ENCODE measurements around the gene MGST3.
"Not testable (repeated sequence)": the region's sequence is repeated elsewhere in the genome, so short reads cannot be mapped to it uniquely, and the experiment has no call there.

The MGST3 gene

DNA sequence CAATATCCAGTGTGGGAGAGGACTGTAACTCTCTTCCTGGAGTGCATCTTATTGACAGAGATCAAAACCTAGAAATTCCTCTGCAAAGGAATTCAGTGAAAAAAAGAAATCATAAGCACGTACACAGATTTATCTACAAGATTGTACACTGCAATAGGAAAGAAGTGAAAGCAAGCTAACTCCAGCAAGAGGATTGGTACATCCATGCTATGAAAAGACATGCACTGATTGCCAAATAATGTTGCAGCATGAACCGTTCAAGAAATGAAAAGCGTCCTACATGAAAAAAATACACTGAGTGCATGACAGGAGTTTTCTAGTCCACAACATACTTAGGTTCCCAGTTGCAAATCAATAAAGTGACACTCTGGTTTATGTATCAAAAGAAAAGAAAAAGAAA, 1.9 kb upstream of the MGST3 start:
- no peak for DNase-seq (ENCODE audit: low spot score)

DNA sequence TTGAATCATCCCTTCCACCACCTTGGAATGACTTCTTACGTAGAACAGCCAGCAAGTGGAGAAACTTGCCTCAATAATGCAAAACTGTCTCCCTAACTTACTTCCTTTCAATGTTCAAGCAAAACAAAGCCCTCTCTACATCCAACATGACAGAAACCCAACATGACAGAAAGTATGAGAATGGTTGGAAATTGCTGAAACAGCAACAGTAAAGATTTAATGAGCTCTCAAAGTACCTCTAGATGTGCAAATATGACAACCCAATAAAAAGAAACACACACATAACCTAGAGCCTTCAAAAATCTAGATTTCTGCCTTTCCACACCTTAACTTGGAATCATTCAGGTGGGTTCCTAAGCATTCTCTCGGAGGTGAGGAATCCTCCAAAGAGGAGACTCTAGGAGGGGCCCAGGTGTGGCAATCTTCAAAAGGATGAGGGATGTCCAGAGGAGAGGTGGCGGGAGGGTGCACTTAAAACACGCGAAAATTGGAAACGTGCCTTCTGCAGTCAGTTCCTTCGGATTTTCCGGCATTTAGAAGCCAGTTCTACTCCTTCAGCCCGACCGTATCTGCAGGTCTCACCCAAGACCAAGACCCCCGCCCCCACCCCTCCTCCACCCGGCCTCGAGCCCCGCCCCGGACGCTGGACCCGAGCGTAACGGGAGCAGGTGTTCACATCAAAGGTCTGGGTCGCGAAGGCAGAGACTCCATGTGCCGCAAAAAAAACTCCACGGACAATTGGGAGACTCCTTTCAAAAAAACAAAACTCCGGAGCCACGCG, 996 bp upstream of the MGST3 start:
- no peak for DNase-seq (ENCODE audit: low spot score)

DNA sequence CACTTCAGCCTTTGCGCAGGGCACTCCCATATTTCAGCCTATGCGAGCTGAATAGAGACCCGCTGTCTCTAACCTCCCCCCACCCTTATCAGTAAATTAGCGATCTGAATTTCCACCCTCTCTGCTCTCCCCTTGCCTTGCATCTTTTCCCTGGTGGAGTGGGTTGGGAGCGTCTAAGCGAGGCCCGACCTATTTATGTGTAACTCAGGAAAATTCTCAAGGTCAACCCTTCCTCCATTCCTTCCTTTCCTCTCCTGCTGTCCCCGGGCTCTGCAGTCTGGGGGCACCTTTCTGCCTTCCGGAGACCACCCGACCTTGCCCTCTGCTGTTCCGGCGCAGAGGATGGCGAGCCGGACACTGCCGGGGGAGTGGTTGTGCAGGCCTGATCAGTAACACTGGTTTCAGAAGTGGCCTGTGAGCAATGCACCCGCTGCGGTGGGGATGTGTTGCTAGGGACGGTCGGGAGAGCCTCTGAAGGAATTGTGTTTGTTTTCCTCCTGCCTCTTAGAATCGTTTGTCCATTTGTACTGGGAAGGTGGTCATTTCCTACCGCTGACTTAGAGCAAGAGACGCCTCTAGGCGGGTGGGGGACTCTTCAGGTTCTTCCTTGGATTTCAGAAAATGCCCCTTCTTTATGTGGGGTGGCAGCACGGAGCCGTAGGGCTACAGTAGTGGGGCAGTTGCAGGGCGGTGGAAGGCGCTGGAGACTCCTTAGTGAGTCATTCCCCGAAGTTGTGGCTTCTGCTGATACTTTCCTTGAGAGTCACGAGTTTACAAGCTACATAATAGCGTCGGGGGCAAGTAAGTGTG, 513 bp downstream of the MGST3 start:
- DNase-seq (ENCODE audit: low spot score), result peak; percentile 75

DNA sequence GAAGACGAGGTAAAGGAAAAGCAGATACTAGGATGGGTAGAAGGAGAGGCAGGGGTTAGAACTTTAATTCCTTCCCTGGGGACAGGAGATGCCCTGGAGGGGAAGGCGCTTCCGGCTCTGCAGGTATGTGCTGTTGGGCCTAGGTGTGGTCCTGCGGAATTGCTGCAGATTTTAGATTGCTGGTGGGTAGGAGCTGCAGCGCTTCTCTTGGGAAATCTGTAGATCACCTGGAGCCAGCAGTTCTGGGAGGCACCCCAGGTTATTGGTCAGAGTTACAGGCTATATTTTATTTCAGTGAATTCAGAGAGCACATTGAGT, 1.1 kb downstream of the MGST3 start:
- no peak for DNase-seq (ENCODE audit: low spot score)

DNA sequence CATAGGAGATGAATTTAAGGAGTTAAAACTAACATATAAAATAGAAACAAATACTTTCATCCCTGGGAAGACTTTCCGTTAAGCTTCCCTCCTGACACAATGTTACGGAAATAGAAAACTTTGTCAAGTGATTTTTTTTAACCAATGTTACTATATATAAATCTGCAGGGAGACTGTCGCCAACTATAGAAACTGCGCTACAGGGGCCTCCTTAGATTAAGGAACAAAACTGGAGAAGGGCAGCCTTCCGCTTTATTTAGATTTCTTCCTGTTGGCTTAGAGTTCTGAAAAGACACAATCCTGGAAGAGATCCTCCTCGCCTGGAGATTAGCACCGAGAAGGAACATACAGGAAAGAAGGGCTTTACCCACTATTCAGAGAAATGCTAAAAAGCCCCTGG, 1.5 kb downstream of the MGST3 start:
- DNase-seq (ENCODE audit: low spot score), result no peak

DNA sequence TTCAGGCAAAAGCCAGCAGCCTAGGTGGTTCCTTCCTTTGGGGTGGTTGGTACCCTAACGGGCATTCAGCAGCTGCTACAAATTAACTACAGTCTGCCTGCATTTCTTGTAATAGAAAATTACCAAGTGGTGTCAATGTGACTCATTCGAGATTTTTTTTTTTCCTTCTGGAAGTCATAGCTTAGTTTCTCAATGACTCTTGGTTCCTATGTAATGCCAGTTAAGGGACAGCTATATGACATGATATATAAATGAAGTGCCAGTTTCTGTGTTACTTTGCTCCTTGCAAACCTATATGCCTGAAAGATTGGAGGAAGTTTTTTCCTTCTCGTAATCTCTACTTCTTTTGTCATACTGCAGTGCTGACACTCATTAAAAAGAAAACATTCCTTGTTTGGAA, 2.6 kb downstream of the MGST3 start:
- DNase-seq (ENCODE audit: low spot score), result no peak

DNA sequence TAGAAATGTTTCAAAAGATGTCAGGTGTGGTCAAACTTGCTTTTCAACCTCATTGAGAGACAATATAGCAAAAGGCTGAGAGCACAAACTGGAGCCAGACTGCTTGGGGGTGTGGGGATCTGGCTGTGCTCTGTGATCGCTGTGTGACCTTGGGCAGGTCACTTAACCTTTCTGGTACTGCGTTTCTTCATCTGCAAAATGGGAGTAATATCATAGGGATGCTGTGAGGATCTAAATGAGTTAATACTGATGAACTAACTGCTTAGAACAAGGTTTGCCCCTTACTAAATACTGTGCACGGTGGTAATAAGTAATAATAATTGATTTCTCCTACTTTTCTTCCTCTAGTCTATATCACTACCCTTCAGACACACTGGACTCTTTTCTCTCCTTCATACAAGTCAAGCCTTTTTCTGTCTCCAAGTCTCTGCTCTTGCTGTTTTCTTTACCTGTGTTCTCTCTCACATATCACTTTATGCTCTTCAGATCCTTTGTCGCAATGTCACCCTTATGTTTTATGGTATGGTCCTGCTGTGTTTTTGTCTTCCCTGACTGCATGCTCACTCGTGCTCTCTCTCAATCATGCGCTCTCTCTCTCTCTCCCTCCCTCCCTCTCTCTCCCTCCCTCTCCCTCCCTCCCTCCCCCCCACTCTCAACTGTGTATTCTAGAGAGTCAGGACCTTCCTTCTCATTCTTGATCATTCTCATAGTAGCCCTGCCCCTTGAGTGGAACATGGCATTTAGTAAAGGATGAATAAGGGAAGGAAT, 3.3 kb downstream of the MGST3 start:
- DNase-seq (ENCODE audit: low spot score), result no peak

DNA sequence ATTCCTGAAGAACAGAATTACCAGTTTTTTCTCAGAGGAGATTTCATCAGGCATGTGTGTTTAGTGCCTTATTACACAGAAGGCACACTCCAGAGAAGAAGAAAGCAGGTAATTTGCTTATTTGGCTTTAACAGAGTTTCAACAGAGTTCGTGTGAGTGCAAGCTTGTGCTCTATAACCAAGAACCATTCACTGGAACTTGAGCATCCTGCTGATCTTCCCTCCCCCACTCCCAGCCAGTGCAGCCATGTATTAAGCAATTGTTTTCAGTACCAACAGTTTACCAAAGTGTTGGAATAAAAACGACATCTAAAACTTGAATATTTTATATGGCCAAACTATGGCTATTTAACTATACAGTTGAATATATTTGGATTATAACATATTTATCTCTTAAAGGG, 4.3 kb downstream of the MGST3 start:
- DNase-seq (ENCODE audit: low spot score), result no peak

DNA sequence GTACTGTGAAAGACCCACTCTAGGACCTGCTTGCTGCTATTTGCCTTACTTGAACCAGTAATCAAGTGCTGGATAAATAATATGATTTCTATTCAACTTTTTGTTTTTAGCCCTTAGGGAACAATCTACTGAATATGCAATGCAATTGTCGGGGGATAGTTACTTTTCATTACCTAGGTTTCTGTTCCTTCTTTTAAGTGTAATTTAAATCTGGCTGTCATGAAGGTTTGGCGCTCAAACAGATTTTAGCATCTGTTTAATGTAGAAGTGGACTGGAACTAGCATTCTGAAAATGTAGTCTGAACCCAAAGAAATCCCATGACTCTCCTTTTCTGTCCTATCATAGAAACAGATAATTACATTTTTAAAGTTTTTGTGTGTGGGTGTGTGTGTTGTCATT, 4.8 kb downstream of the MGST3 start:
- no peak for DNase-seq (ENCODE audit: low spot score)

DNA sequence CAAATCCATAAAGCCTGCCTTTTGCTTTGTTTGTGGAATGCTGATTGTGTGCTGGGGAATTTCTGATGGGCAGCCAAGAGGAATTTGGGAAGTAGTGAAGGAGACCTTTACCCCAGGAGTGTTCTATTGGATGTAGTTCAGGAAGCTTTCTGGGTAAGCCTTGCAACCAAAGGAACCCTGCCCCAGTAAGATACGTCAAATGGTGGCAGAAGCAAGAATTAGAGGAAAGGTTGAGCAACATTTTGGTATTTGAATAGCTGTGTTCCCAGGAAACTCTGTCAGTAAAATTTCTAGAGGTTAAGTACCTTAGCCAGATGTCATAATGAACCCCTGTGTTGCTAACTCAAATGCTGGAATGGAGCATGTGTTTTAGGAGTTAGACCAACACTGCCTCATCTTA, 6.4 kb downstream of the MGST3 start:
- DNase-seq (ENCODE audit: low spot score), result peak; percentile 32

DNA sequence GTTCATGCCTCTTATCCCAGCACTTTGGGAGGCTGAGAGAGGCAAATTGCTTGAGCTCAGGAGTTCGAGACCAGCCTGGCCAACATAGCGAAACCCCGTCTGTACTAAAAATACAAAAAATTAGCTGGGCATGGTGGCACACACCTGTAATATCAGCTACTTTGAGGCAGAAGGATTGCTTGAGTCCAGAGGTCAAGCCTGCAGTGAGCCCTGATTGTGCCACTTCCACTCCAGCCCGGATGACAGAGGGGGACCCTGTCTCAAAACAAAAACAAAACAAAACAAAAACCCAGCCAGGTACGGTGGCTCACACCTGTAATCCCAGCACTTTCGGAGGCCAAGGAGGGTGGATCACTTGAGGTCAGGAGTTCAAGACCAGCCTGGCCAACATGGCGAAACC, 7.2 kb downstream of the MGST3 start:
- not testable (repeated sequence) for DNase-seq (ENCODE audit: low spot score)

DNA sequence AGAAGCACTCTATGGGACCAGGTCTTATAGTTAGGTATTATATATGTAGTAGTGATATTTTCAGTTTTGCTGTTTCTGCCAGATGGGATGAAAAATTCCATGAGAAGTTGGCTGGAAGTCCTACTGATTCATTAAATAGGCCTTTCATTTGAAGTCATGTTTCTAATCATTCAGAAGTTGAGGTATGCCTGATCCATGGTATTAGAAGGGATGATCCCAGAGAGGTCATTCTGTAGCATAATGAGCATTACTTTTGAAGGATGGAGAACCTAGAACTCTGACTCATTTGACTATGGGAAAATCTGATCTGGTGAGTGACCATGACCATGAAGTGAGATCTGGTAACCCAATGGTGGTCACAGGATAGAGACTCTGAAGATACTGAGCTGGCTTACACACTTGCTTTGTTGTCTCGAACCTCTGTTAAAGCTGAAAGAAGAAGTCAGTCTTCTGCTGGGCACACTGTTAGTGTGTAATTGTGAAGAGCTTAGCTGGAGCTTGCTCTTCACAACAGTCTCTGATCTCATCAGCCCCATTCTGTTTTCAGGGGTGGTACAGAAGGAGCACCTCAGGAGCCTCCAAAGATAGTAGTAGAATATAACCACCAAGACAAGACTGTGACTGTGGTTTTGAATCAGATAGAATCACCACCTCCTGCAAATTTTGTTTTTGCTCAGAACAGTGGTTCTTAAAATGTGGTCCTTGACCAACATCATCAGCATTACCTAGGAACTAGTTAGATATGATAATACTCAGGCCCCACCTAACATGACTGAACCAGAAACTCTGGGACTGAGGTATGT, 9.0 kb downstream of the MGST3 start:
- DNase-seq (ENCODE audit: low spot score), result no peak

DNA sequence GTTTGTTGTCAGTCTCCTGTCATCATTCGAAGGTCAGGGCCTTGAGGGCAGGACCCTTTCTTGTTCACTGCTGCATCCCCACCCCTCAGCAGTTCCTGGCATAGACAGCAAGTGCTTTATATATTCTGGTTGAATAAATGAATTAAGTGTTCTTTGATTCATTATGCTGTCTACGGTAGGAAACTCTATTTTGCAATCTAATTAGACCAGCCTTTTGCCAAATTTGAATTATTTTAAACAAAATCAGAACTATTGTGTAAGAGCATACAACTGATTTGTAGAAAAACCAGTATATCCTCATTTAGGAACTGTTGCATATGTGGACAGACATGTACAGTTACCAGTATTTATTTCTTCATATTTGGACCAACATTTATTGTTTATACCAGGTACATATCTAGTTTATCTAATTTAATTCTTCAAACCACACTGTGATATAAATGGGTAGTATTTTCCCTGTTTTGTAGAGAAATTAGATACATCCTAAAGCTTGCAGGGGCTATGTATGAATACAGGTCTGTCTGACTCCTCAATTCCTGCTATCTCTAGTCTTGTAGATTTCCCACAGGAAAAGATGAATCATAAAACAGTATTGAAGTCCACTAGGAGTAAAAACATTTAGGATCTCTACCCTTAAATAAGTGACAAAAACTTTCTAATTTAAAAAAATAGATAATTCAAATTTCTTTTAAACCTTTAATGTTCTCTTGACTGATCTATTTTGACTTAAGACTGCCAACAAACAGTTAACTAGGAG, 10.4 kb downstream of the MGST3 start:
- DNase-seq (ENCODE audit: low spot score), result no peak

DNA sequence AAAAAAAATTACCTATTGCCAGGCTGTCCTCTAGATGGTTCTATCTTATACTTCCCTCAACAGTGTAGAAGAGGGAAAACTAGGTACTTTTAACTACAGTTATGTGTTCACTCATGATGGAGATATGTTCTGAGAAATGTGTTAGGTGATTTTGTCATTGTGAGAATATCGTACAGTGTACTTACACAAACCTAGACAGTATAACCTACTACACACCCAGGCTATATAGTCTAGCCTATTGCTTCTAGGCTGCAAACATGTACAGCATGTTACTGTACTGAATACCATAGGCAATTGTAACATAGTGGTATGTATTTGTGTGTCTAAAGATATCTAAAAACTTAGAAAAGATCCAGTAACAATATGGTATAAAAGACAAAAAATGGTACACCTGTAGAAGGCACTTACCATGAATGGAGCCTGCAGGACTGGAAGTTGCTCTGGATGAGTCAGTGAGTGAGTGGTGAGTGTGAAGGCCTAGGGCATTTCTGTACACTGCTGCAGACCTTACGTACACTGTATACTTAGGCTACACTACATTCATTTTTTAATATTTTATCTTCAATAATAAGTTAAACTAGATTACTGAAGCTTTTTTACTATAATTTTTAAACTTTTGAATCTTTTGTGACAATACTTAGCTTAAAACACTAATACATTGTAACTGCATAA, 13.2 kb downstream of the MGST3 start:
- no peak for DNase-seq (ENCODE audit: low spot score)

DNA sequence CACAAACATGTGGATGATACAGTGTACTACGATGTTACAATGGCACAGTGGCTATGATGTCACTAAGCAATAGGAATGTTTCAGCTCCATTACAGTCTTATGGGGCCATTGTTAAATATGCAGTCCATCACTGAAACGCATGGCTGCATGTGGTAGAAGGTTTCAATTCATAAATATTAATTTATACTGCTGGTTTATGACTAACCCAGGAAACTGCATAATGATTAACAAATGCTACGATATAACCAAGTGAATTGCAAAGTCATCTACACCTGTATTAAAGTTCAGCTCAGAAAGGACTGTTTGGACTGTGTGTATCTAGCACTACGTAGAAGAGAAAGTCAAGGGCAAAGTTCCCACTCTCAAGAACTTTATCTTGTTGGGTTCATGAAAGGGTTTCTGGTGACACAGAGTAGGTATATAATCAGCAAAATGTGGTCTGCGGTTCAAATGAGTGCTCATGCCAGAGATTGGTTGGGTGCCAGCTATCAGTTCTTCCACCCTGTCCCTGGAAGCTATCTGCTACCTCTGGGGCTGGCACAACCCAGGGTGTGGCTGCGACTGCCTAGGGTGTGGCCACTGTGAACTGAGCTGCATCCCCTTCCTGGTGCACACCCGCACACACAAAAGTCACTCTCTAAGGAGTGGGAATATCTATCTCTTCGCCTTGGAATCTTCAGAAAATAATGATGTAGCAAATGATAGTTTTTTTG, 14.8 kb downstream of the MGST3 start:
- no peak for DNase-seq (ENCODE audit: low spot score)

DNA sequence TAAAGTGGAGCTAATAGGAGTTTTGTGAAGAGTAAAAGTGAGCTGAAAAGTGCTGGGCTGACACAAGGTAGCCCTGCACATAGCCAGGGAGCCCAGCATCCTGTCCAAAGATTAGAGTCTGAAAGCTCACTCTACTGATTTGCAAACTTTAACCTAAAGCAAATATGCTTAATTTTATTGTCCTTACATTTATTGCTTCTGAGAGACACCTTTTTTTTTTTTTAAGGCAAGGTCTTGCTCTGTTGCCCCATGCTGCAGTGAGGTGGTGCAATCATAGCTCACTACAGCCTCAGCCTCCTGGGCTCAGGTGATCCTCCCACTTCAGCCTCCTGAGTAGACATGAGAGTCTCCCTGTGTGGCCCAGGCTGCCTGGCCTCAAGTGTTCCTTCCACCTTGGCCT, 16.5 kb downstream of the MGST3 start:
- no peak for DNase-seq (ENCODE audit: low spot score)

DNA sequence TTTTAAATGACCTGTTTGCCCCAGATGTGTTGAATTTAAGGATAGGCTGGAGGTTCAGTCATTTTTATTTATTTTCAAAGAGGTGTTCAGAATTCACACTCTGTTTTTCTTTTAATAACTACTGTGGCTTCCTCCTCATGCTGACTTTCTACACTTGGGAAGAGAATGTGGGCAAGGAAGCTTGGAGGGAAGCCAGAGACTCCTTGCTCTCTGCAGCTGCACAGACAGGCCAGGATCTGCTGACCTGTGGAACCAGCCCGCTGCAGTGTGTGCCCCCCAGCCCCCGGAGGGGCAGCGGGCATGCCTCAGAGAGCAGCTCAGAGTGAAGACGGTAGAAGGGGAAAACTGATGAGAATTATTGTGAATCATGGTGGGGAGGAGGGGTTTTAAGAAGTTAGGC, 16.9 kb downstream of the MGST3 start:
- no peak for DNase-seq (ENCODE audit: low spot score)

DNA sequence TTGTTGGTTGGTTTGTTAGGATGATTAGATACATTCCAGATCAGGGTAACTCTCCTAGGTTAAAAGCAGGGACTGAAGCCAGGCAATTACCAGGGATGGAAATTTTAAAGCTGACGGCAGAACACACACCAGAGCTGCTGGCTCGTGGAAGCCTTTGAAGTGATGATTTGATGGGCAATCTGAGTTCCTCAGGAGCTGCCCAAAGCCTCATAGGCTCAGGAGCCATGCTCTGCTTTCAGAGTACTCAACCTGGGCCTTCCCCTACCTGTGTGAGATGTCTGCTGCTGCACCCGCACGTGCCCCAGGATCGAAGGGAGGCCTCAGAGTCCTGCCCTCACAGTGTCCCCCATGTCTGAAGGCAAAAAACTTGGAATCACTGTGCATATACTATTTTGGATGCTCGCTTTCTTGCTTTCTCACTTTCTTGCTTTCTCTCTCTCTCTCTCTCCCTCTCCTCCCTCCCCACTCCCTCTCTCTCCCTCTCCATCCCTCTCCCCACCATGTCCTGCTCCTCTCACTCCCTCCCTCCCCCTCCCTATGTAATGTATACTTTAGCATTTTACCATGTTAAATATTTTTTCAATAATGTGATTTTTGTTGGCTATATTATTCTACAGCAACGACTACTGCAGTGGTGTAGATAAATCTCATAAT, 18.0 kb downstream of the MGST3 start:
- no peak for DNase-seq (ENCODE audit: low spot score)

DNA sequence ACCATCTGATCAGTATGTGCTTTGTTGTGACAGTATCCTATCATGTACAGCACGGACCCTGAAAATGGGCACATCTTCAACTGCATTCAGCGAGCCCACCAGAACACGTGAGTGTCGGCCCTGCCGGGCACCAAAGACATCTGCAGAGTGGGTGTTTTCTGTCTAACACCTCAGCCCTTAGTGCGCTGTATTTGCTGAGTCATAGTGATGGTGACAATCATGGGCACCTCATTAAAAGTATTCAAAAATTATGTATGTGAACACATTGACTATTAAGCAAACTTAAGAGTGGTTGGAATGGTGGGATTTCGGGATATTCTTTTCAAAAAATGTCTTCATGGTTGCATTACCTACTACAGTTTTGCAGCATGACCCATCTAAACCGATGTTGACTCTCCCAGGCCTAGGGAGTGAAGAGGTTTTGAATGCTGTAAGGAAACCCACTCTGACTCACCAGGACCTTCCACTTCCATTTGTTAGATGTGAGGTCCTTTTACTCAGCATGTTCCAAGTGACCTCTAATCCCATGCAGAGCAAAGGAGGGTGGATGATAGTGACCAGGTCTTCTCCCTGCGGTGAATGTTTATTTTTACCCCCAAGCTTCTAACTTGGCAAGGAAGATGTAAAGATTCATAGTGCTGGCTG, 20.1 kb downstream of the MGST3 start:
- no peak for DNase-seq (ENCODE audit: low spot score)
